ENCODE measurements around the gene MACO1.

MACO1 gene

DNA sequence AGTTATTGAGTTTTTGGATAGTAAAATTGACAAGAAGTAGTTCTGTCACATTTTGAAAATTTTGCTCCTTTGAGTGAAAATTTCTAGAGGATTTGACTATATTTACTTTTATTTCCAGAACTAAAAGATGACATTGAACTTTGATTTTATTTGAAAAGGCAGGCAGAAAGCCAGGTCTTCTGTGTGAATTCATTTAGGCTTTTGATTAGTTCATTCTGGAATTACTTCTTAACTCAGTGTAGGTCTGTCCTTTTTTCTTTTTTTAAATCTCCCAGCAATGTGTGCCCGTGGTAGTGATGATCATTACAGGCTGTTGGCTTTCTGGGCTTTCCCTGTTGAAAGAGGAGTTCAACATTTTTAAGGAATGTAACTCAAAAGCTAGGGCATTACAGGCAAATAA is 53.8 kb downstream of the MACO1 start:
- Histone ChIP-seq H3K27ac (peak overlapping the region; percentile 34 to 45), H3K27me3 (no peaks in the 10 kb centered on the region), H3K4me1 (peaks cover 0 to 34% (median 12%) of the 10 kb centered on the region in 4 donors), H3K9me3 (no peaks in the 10 kb centered on the region), H3K36me3 (peaks cover 9 to 19% (median 16%) of the 10 kb centered on the region in 3 donors), H3K4me3 (no peak overlapping the region)
- DNase-seq: no peak
- no peak for TF ChIP-seq CTCF (IDR thresholded peaks at IDR 0.05)
- intact Hi-C loops (cut with DNase I; ENCODE audit: low total_unique reads): no loop called here

GRCh38 chr1:25485536-25486411 is 55.1 kb downstream of the MACO1 start:
- Histone ChIP-seq H3K27ac (peak overlapping the region in 1 of 2 donors; percentile 45), H3K4me3 (no peak overlapping the region), H3K36me3 (peaks cover 19 to 27% (median 21%) of the 10 kb centered on the region in 3 donors), H3K9me3 (no peaks in the 10 kb centered on the region), H3K27me3 (no peaks in the 10 kb centered on the region), H3K4me1 (peaks cover 0 to 34% (median 12%) of the 10 kb centered on the region in 4 donors)
- intact Hi-C loops (cut with DNase I; ENCODE audit: low total_unique reads): no loop called here
- DNase-seq: no peak
- TF ChIP-seq CTCF (IDR thresholded peaks at IDR 0.05): no peak

DNA sequence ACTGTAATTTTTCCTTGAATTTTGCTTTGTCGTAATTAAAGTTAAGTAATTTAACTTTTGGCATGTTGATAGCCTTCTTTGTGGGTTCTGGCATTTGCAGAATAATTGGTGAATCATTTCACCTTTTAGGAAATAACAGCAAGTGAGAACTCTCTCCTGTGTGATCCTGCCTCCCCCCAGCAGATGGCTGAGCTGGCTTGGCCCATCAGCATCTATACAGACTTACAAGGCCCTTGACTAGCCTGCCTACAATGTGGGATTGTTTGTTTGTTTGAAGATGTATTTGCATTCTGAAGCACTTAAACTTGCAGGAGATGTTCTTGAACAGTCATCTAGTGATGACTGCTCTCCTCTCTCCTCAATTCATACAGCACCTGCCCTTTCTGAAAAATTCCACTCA is 55.9 kb downstream of the MACO1 start:
- DNase-seq: no peak
- Histone ChIP-seq H3K4me3 (no peak overlapping the region), H3K27me3 (no peaks in the 10 kb centered on the region), H3K36me3 (peaks cover 22 to 33% (median 29%) of the 10 kb centered on the region in 3 donors), H3K27ac (no peak overlapping the region), H3K4me1 (peaks cover 0 to 27% (median 8%) of the 10 kb centered on the region in 4 donors), H3K9me3 (no peaks in the 10 kb centered on the region)
- TF ChIP-seq CTCF (IDR thresholded peaks at IDR 0.05): no peak
- intact Hi-C loops (cut with DNase I; ENCODE audit: low total_unique reads): no loop called here

GRCh38 chr1:25487628-25488027 is 56.9 kb downstream of the MACO1 start:
- no peak overlapping the region for H3K27ac ChIP-seq
- H3K4me3 ChIP-seq: no peak overlapping the region
- H3K4me1 ChIP-seq: peaks cover 0 to 23% (median 8%) of the 10 kb centered on the region in 4 donors
- no peaks in the 10 kb centered on the region for H3K9me3 ChIP-seq
- intact Hi-C loops (cut with DNase I; ENCODE audit: low total_unique reads): no loop called here
- H3K27me3 ChIP-seq: no peaks in the 10 kb centered on the region
- H3K36me3 ChIP-seq: peaks cover 32 to 43% (median 33%) of the 10 kb centered on the region in 3 donors
- no peak for DNase-seq
- TF ChIP-seq CTCF (IDR thresholded peaks at IDR 0.05): peak; percentile 8 to 24

DNA sequence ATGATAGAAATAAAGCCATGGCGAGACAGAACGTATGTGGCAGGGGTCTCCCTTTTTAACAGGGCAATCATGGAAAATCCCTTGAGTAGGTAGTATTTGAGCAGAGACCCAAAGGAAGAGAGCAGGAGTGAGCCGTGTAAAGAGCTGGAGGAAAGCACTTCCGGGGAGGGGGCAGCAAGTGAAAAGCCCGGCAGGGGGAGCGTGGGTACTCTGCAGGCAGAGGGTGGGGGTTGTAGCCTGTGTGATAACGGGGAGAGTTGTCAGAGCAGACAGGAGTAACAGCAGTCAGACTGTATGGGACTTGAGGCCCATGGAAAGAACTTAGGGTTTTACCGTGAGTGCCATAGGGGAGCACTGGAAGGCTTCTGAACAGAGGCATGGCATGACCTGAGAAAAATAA is 61.6 kb downstream of the MACO1 start:
- Histone ChIP-seq H3K27ac (no peak overlapping the region), H3K4me1 (no peaks in the 10 kb centered on the region), H3K27me3 (no peaks in the 10 kb centered on the region), H3K9me3 (no peaks in the 10 kb centered on the region), H3K36me3 (peaks cover 36 to 74% (median 51%) of the 10 kb centered on the region in 3 donors), H3K4me3 (no peak overlapping the region)
- no peak for DNase-seq
- intact Hi-C loops (cut with DNase I; ENCODE audit: low total_unique reads): no loop called here
- no peak for TF ChIP-seq CTCF (IDR thresholded peaks at IDR 0.05)

Data from tibial artery (tissue), 4 donors.